ENCODE measurements around the gene CADPS2.

CADPS2 gene

DNA sequence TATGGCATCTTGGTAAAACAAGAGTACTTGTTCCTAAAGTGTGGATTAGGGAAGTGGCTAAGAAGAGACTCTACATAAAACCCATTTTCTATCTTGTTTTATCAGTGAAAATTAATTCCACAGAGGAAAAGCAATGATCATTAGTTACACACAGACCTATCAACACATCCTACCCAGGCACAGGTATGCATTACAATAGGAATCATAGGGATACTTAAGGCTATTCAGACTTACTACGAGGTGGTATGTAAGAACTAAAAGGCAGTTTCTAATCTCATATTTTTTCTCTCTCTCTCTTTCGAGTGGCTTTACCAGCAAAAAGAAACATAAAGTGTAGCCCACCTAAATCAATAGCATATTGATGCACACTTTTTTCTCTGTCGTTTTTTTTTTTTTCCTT, 415.4 kb downstream of the CADPS2 start:
- no peak overlapping the region for H3K4me3 ChIP-seq (replicated peaks in 1 of 2; ENCODE audit: low read depth in 2 of 2, low read length in 2 of 2)
- no peak for DNase-seq (ENCODE audit: low read depth in 2 of 2)
- TF ChIP-seq, protein P1, sequence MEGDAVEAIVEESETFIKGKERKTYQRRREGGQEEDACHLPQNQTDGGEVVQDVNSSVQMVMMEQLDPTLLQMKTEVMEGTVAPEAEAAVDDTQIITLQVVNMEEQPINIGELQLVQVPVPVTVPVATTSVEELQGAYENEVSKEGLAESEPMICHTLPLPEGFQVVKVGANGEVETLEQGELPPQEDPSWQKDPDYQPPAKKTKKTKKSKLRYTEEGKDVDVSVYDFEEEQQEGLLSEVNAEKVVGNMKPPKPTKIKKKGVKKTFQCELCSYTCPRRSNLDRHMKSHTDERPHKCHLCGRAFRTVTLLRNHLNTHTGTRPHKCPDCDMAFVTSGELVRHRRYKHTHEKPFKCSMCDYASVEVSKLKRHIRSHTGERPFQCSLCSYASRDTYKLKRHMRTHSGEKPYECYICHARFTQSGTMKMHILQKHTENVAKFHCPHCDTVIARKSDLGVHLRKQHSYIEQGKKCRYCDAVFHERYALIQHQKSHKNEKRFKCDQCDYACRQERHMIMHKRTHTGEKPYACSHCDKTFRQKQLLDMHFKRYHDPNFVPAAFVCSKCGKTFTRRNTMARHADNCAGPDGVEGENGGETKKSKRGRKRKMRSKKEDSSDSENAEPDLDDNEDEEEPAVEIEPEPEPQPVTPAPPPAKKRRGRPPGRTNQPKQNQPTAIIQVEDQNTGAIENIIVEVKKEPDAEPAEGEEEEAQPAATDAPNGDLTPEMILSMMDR (IDR thresholded peaks at IDR 0.05; ENCODE audit: low read depth, low read length) = no peak

DNA sequence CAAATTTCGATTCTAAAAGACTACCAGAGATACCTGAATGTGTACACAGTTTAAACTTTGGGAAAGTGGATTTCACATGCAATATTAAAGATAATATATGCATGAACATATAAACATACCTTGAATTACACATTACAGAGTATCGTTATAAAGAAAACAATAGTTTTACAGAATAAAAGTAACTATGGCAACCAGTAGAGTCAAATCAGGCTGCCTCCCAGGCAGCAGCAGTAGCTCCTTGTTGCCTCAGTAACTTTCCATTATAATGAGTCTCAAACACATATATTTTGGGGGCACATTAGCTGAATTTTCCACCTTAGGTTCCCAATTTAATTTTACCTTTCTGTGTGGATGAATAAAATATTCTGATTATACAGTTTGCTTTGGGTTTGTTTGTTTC, 417.3 kb downstream of the CADPS2 start:
- no peak overlapping the region for H3K4me3 ChIP-seq (replicated peaks in 1 of 2; ENCODE audit: low read depth in 2 of 2, low read length in 2 of 2)
- TF ChIP-seq, protein P1 (IDR thresholded peaks at IDR 0.05; ENCODE audit: low read depth, low read length) = no peak
- no peak for DNase-seq (ENCODE audit: low read depth in 2 of 2)

DNA sequence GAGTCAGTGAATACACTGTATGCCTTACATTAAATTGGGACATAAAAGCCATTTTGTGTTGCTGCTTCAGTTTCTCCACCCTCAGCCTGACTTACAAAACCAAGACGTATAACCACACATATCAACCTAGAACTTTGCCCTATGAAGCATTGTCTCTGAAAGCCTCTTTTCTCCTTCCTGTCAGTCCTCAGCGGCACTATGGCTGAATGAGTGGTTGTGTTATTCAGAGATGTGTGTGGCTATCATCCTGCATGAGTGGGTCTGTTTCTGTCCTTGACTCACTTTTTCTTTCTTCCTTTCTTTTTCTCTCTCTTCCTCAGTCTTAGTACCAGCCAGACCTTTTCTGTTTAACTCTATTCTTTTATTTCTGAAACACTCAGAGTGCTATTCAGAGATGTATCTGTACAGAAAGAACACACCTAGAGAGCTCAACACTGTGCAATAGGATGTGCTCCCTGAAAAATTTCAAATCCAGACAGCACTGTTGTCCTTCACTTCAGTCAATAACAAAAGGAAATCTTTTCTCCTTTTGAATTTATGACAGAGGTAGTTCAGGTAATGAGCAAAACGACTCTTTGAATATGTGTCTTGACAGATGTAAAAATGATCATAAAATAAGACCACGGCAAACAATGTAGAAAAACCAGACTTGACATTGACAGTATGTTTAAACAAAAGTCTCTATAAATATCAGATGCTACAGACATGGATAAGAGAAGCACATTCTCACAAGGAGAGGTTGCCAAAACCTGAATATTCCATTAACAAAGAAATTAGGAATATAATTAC, 418.4 kb downstream of the CADPS2 start:
- TF ChIP-seq, protein P1 (IDR thresholded peaks at IDR 0.05; ENCODE audit: low read depth, low read length) = no peak
- DNase-seq (ENCODE audit: low read depth in 2 of 2) = no peak
- H3K4me3 ChIP-seq (replicated peaks in 1 of 2; ENCODE audit: low read depth in 2 of 2, low read length in 2 of 2) = no peak overlapping the region

DNA sequence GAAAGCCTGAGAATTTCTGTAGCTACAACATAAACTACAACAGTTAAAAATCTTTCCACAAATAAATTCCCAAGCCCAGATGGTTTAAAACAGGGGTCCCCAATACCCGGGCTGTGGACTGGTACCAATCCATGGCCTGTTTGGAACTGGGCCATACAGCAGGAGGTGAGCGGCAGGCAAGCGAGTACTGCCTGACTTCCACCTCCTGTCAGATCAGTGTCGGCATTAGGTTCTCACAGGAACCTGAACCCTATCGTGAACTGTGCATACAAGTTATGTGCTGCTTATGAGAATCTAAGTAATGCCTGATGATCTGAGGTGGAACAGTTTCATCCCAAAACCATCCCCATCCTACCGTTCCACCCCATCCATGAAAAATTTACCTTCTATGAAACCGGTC, 421.0 kb downstream of the CADPS2 start:
- H3K4me3 ChIP-seq (replicated peaks in 1 of 2; ENCODE audit: low read depth in 2 of 2, low read length in 2 of 2) = no peak overlapping the region
- TF ChIP-seq, protein P1 (IDR thresholded peaks at IDR 0.05; ENCODE audit: low read depth, low read length) = no peak
- no peak for DNase-seq (ENCODE audit: low read depth in 2 of 2)

DNA sequence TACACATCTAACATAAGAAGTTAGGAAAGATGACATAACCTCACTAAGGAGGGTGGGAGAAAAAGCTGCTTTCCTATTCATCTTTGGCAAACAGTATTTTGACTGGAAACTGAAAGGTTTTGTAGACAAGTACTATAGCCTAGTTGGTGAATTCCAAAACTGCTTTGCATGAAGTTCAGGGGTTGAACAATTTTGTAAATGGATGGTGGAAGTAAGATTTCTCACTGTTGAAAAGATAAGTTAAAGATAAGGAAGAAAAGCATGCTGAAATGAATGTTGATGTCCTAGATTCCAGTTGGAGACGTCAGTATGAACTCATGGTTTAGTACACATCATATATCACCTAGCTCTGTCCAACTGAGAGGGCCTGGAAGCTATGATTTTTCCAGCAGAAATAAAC, 422.6 kb downstream of the CADPS2 start:
- DNase-seq (ENCODE audit: low read depth in 2 of 2) = no peak
- no peak overlapping the region for H3K4me3 ChIP-seq (replicated peaks in 1 of 2; ENCODE audit: low read depth in 2 of 2, low read length in 2 of 2)
- TF ChIP-seq, protein P1 (IDR thresholded peaks at IDR 0.05; ENCODE audit: low read depth, low read length) = no peak

DNA sequence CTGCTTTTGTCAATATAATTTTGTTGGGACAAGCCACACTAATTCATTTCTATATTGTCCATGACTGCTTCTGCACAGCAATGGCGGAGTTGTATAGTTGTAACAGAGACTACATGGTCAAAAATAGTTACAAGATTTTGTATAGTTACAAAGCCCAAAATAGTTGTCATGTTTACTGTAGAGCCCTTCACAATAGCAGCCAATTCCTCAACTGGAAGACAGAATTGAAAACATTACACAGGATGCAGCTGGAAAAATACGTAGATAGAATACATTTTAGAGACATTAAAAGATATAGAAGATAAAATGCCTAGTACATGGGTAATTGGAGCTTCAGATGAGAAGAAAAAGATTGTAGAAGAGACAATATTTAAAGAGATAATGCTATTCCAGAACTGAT, 425.3 kb downstream of the CADPS2 start:
- TF ChIP-seq, protein P1 (IDR thresholded peaks at IDR 0.05; ENCODE audit: low read depth, low read length) = no peak
- H3K4me3 ChIP-seq (replicated peaks in 1 of 2; ENCODE audit: low read depth in 2 of 2, low read length in 2 of 2) = no peak overlapping the region
- DNase-seq (ENCODE audit: low read depth in 2 of 2) = no peak

DNA sequence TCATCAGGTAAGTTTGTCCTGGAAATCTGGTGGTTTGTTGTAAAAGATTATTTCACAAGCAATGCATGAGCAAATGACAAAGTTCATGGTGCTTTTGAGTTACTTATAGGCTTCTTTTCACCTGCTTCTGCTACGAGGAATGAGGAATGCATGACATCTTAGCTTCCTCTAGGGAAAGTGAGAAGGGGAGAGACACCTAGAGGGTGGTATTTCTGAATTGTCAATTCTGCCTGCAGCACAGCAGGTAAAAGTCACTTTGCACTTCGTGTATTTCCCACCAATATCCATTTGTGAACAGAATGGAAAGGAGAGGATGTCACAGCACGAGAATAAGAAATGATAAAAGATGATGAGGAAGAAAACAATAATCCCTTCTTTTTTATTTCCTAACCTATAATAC, 428.3 kb downstream of the CADPS2 start:
- DNase-seq (ENCODE audit: low read depth in 2 of 2) = no peak
- TF ChIP-seq, protein P1 (IDR thresholded peaks at IDR 0.05; ENCODE audit: low read depth, low read length) = no peak

More for the DNA sequence above, 428.3 kb downstream of the CADPS2 start:
- H3K4me3 ChIP-seq (replicated peaks in 1 of 2; ENCODE audit: low read depth in 2 of 2, low read length in 2 of 2) = no peak overlapping the region
